CD4-positive, alpha-beta T cell (primary cell): ENCODE data around the gene MRAP. TPM values are rescaled to one million over a fixed set of nuclear protein-coding genes. Genes with fewer than 3 reads are reported as not detected.

Source experiments
- ATAC-seq: fragments of 200-7000 bp; cut with Tn5 transposase; one replicate; pipeline ENCODE4 v1.10.0; 2022; ENCODE audit warnings: mild to moderate bottlenecking; ENCODE audit not compliant: poor library complexity
- CTCF ChIA-PET: fragments of 350-600 bp; sonication (Branson Sonifier 250); formaldehyde crosslinking; loops from one replicate; lab custom pipeline; 2021; ENCODE audit warnings: antibody characterized with exemption, inconsistent platforms; lab: Charles Lee
- POLR2A ChIA-PET: fragments of 350-600 bp; sonication (Branson Sonifier 250); formaldehyde crosslinking; loops from one replicate; lab custom pipeline; 2021; ENCODE audit warnings: antibody characterized with exemption, inconsistent platforms; lab: Charles Lee
- DNase-seq, 14 experiments: peaks; one replicate each; pipeline ENCODE4 v3.0.0-alpha.2; 2013 to 2020; ENCODE audit warnings: mixed read lengths in 2 of 14
- H3K27ac ChIP-seq, 2 donors: one replicate each; pipeline versions ENCODE4 v1.5.1 to v1.7.0; 2013; ENCODE audit warnings: low read length in 2 of 2, low read depth in 1 of 2, mild to moderate bottlenecking in 1 of 2
- H3K27me3 ChIP-seq, 2 experiments: 1 replicate in 1 of 2; 2 replicates in 1 of 2; pipeline versions ENCODE4 v1.6.1 to v1.7.0; 2013; ENCODE audit warnings: low read length in 2 of 2, control low read depth in 1 of 2, mild to moderate bottlenecking in 1 of 2, moderate library complexity in 1 of 2; ENCODE audit not compliant: insufficient read depth in 2 of 2, control insufficient read depth in 1 of 2
- H3K36me3 ChIP-seq: one replicate; pipeline ENCODE4 v1.6.1; 2013; ENCODE audit warnings: low read length, control low read depth; ENCODE audit not compliant: insufficient read depth
- H3K4me1 ChIP-seq: one replicate; pipeline ENCODE4 v1.6.1; 2013; ENCODE audit warnings: low read length, control low read depth; ENCODE audit not compliant: insufficient read depth
- H3K4me3 ChIP-seq: one replicate; pipeline ENCODE4 v1.5.1; 2013; ENCODE audit warnings: mild to moderate bottlenecking, low read length, moderate library complexity
- H3K9me3 ChIP-seq, 2 experiments: 1 replicate in 1 of 2; 2 replicates in 1 of 2; pipeline versions ENCODE4 v1.6.1 to v1.7.0; 2013; ENCODE audit warnings: low read length in 2 of 2, mild to moderate bottlenecking in 2 of 2, control low read depth in 1 of 2, moderate library complexity in 1 of 2; ENCODE audit not compliant: control insufficient read depth in 1 of 2, insufficient read depth in 1 of 2
- H3K27ac Mint-ChIP-seq: one replicate; pipeline ENCODE4 v1.8.0; 2020; ENCODE audit warnings: mixed read lengths
- H3K27me3 Mint-ChIP-seq: one replicate; pipeline ENCODE4 v1.8.0; 2021; ENCODE audit warnings: mixed read lengths
- H3K36me3 Mint-ChIP-seq: one replicate; pipeline ENCODE4 v1.8.0; 2021; ENCODE audit warnings: low read depth, mixed read lengths
- H3K4me1 Mint-ChIP-seq: one replicate; pipeline ENCODE4 v1.8.0; 2021; ENCODE audit warnings: low read depth, mixed read lengths
- H3K4me3 Mint-ChIP-seq: one replicate; pipeline ENCODE4 v1.8.0; 2020; ENCODE audit warnings: mild to moderate bottlenecking, mixed read lengths
- H3K9me3 Mint-ChIP-seq: one replicate; pipeline ENCODE4 v1.8.0; 2020; ENCODE audit warnings: mixed read lengths
- intact Hi-C, 2 experiments: fragments of 100-400 bp; cut with DNase I in 1 of 2; cut with micrococcal nuclease in 1 of 2; formaldehyde crosslinking; loops; one replicate each; pipeline versions ENCODE4 v1.15.1 to v1.9.0; 2023 to 2025; cut with DNase I, micrococcal nuclease
- total RNA-seq, 174 experiments: library from RNA in 2 of 174; stranded (reverse) in 2 of 174; gene quantifications; one replicate each; pipeline ENCODE4 v1.2.3 and lab custom pipeline; 2021 to 2026
- TF ChIP-seq, protein P1 (sequence below): fragments of 200-600 bp; IDR thresholded peaks from one replicate; pipeline ENCODE4 v1.8.0; 2022; ENCODE audit warnings: antibody characterized with exemption, mild to moderate bottlenecking

Gene MRAP
- total RNA-seq, 2 experiments from 2014 or later: not detected

DNA sequence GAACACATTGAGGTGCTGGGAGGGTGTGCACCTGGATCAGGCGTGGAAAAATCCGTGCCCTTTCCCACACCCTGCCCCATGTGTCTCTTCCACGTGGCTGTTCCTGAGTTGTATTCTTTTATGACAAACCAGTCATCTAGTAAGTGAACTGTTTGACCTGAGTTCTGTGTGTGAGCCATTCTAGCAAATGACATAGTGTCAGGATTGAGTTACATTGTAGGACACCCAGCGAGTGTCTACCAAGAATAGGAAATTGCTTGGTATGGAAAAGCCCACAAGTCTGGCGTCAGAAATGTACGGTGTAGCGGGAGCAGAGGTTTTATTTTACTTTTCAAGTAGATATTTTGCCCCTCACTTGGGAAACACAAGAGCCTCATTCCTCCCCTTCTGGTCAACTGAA, 1.2 kb upstream of the MRAP start:
- no peaks in the 10 kb centered on the region for H3K9me3 Mint-ChIP-seq
- H3K27ac Mint-ChIP-seq: no peak overlapping the region
- Histone ChIP-seq H3K27ac (no peak overlapping the region), H3K4me1 (no peaks in the 10 kb centered on the region), H3K9me3 (no peaks in the 10 kb centered on the region), H3K27me3 (no peaks in the 10 kb centered on the region), H3K4me3 (no peak overlapping the region), H3K36me3 (no peaks in the 10 kb centered on the region)
- peaks cover 5% of the 10 kb centered on the region for H3K36me3 Mint-ChIP-seq
- TF ChIP-seq, protein P1, sequence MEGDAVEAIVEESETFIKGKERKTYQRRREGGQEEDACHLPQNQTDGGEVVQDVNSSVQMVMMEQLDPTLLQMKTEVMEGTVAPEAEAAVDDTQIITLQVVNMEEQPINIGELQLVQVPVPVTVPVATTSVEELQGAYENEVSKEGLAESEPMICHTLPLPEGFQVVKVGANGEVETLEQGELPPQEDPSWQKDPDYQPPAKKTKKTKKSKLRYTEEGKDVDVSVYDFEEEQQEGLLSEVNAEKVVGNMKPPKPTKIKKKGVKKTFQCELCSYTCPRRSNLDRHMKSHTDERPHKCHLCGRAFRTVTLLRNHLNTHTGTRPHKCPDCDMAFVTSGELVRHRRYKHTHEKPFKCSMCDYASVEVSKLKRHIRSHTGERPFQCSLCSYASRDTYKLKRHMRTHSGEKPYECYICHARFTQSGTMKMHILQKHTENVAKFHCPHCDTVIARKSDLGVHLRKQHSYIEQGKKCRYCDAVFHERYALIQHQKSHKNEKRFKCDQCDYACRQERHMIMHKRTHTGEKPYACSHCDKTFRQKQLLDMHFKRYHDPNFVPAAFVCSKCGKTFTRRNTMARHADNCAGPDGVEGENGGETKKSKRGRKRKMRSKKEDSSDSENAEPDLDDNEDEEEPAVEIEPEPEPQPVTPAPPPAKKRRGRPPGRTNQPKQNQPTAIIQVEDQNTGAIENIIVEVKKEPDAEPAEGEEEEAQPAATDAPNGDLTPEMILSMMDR: no peak
- no peaks in the 10 kb centered on the region for H3K4me1 Mint-ChIP-seq
- no peaks in the 10 kb centered on the region for H3K27me3 Mint-ChIP-seq
- intact Hi-C loops: no loop called here
- ChIA-PET POLR2A (no interaction called here), CTCF (no interaction called here)
- no peak for ATAC-seq
- no peak overlapping the region for H3K4me3 Mint-ChIP-seq
- no peak for DNase-seq

DNA sequence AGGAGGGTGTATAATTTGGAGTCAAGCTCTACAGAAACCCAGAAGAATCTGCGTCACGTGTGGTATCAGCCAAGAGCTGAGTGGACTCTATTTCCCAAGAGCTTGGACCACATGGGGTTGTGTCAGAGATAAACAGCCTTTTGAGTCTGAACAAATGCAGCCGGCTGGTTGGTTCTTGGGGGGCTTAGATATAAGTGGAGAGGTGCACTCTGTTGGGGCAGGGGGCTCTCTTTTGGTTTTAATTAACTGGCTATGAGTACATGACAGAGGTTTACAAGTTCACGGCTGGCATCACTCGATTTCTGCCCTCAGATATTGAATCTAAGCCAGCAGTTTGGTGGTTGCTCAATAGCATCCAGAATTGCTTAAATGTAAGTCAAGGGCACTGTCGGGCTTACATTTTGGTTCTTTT, 501 bp upstream of the MRAP start:
- Mint-ChIP-seq H3K9me3 (no peaks in the 10 kb centered on the region), H3K27ac (no peak overlapping the region), H3K4me3 (no peak overlapping the region), H3K27me3 (no peaks in the 10 kb centered on the region), H3K4me1 (no peaks in the 10 kb centered on the region), H3K36me3 (peaks cover 5% of the 10 kb centered on the region)
- TF ChIP-seq, protein P1: no peak
- Histone ChIP-seq H3K9me3 (no peaks in the 10 kb centered on the region), H3K4me1 (no peaks in the 10 kb centered on the region), H3K27me3 (no peaks in the 10 kb centered on the region), H3K27ac (no peak overlapping the region), H3K36me3 (no peaks in the 10 kb centered on the region), H3K4me3 (no peak overlapping the region)
- intact Hi-C loops: no loop called here
- ChIA-PET CTCF (no interaction called here), POLR2A (no interaction called here)
- ATAC-seq: no peak
- no peak for DNase-seq

- DNase-seq (no peak), ATAC-seq (no peak)
- no peaks in the 10 kb centered on the region for H3K9me3 Mint-ChIP-seq
- CTCF ChIA-PET: no interaction called here
- no peaks in the 10 kb centered on the region for H3K4me1 Mint-ChIP-seq
- H3K4me1 ChIP-seq: no peaks in the 10 kb centered on the region
- no peaks in the 10 kb centered on the region for H3K36me3 ChIP-seq
- TF ChIP-seq, protein P1: no peak
- no peaks in the 10 kb centered on the region for H3K9me3 ChIP-seq
- H3K27ac Mint-ChIP-seq: no peak overlapping the region
- H3K27me3 Mint-ChIP-seq: no peaks in the 10 kb centered on the region
- H3K4me3 ChIP-seq: no peak overlapping the region
- no peak overlapping the region for H3K27ac ChIP-seq
- POLR2A ChIA-PET: no interaction called here
- no peak overlapping the region for H3K4me3 Mint-ChIP-seq
- H3K36me3 Mint-ChIP-seq: peaks cover 5% of the 10 kb centered on the region
- intact Hi-C loops: no loop called here
- no peaks in the 10 kb centered on the region for H3K27me3 ChIP-seq
These were observed 1.0 kb downstream of the MRAP start for GRCh38 chr21:32299695-32300094.
